MM.1S (cell line): ENCODE results near the gene ZNF44.

Experiments
- DNase-seq: peaks from one replicate; pipeline ENCODE4 v3.0.0-alpha.2; 2015
- H2AFZ ChIP-seq: fragments of 300-600 bp; sonication (generic); 2 replicates; pipeline ENCODE4 v1.6.0; 2016; ENCODE audit warnings: antibody characterized with exemption, low read length
- H3F3A ChIP-seq: fragments of 300-600 bp; sonication (generic); 2 replicates; pipeline ENCODE4 v1.6.1; 2016; ENCODE audit warnings: mild to moderate bottlenecking, antibody characterized with exemption, low read length, moderate library complexity, mixed read lengths; ENCODE audit not compliant: insufficient read depth
- H3K27ac ChIP-seq: fragments of 300-600 bp; sonication (generic); 2 replicates; pipeline ENCODE4 v1.5.1; 2016; ENCODE audit warnings: mild to moderate bottlenecking, low read length
- H3K27me3 ChIP-seq: fragments of 300-600 bp; sonication (generic); replicated peaks from 2 replicates; pipeline ENCODE4 v1.6.0; 2016; ENCODE audit warnings: low read length; ENCODE audit not compliant: insufficient read depth
- H3K36me3 ChIP-seq: fragments of 300-600 bp; sonication (generic); replicated peaks from 2 replicates; pipeline ENCODE4 v1.6.1; 2016; ENCODE audit warnings: mild to moderate bottlenecking, low read length, mixed read lengths; ENCODE audit not compliant: insufficient read depth
- H3K4me1 ChIP-seq: fragments of 300-600 bp; sonication (generic); 2 replicates; pipeline ENCODE4 v1.6.1; 2016; ENCODE audit warnings: low read length, mixed read lengths
- H3K4me2 ChIP-seq: fragments of 300-600 bp; sonication (generic); 2 replicates; pipeline ENCODE4 v1.6.0; 2016; ENCODE audit warnings: low read depth, low read length
- H3K4me3 ChIP-seq: fragments of 300-600 bp; sonication (generic); 2 replicates; pipeline ENCODE4 v1.5.1; 2016; ENCODE audit warnings: low read length, mixed read lengths
- H3K79me2 ChIP-seq: fragments of 300-600 bp; sonication (generic); 2 replicates; pipeline ENCODE4 v1.6.1; 2016; ENCODE audit warnings: mixed run types, low read length, mixed read lengths
- H3K9ac ChIP-seq: fragments of 300-600 bp; sonication (generic); 2 replicates; pipeline ENCODE4 v1.6.1; 2016; ENCODE audit warnings: low read length, mixed read lengths
- H3K9me2 ChIP-seq: fragments of 300-600 bp; sonication (generic); replicated peaks from 2 replicates; pipeline ENCODE4 v1.6.1; 2016; ENCODE audit warnings: mild to moderate bottlenecking, low read length, mixed read lengths; ENCODE audit not compliant: insufficient read depth
- H3K9me3 ChIP-seq: fragments of 300-600 bp; sonication (generic); replicated peaks from 2 replicates; pipeline ENCODE4 v1.6.1; 2016; ENCODE audit warnings: mild to moderate bottlenecking, low read length, mixed read lengths; ENCODE audit not compliant: insufficient read depth
- H4K20me1 ChIP-seq: fragments of 300-600 bp; sonication (generic); 2 replicates; pipeline ENCODE4 v1.6.1; 2016; ENCODE audit warnings: mild to moderate bottlenecking, low read length, moderate library complexity, mixed read lengths; ENCODE audit not compliant: insufficient read depth
- CTCF ChIP-seq: fragments of 300-600 bp; sonication (generic); IDR thresholded peaks from 2 replicates; pipeline ENCODE4 v1.5.1; 2016; ENCODE audit warnings: antibody characterized with exemption, low read length, mixed read lengths
- EZH2 ChIP-seq: fragments of 300-600 bp; sonication (generic); optimal IDR thresholded peaks from 2 replicates; pipeline ENCODE3; 2017; ENCODE audit warnings: low read depth, mild to moderate bottlenecking, antibody characterized with exemption, low read length, mixed read lengths
- EZH2phosphoT487 ChIP-seq: fragments of 300-600 bp; sonication (generic); IDR thresholded peaks from 2 replicates; pipeline ENCODE4 v1.6.1; 2018; ENCODE audit warnings: antibody characterized with exemption, low read length

Gene ZNF44

GRCh38 chr19:12284226-12284625 lies 10.5 kb downstream of the ZNF44 start:
- H3K79me2 ChIP-seq: peaks cover 33% of the 10 kb centered on the region
- H3K4me1 ChIP-seq: no peaks in the 10 kb centered on the region
- no peak overlapping the region for H3K4me2 ChIP-seq
- no peak overlapping the region for H3K9ac ChIP-seq
- no peaks in the 10 kb centered on the region for H3K9me2 ChIP-seq
- H3F3A ChIP-seq: no peaks in the 10 kb centered on the region
- no peak overlapping the region for H2AFZ ChIP-seq
- TF ChIP-seq EZH2phosphoT487 (no peak), CTCF (no peak), EZH2 (no peak)
- no peak overlapping the region for H3K4me3 ChIP-seq
- no peaks in the 10 kb centered on the region for H3K36me3 ChIP-seq
- no peaks in the 10 kb centered on the region for H3K27me3 ChIP-seq
- no peaks in the 10 kb centered on the region for H3K9me3 ChIP-seq
- H4K20me1 ChIP-seq: no peaks in the 10 kb centered on the region
- DNase-seq: no peak
- no peak overlapping the region for H3K27ac ChIP-seq

DNA sequence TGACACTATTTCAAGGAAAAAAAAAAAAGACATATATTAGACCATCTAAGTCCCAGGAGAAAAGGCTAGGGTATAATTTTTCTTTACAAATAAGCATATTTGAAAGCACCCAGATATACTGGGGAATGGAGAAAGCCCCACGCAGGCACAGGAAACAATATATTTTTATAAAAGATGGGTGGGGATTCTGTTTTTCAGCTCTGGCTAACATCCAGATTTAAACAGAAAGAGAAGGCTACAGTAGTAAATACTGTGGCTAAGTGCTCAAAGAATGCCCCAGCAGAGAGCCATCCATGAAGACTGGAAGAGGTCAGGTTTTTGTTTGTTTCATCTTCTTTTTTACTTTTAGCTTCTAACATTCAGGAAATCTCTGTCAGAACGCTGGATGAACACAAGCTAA lies 16.0 kb downstream of the ZNF44 start:
- Histone ChIP-seq H3K4me3 (no peak overlapping the region), H3F3A (no peaks in the 10 kb centered on the region), H3K9me3 (no peaks in the 10 kb centered on the region), H3K79me2 (peaks cover 25% of the 10 kb centered on the region), H2AFZ (no peak overlapping the region), H3K27ac (no peak overlapping the region), H3K36me3 (peaks cover 4% of the 10 kb centered on the region), H3K9me2 (no peaks in the 10 kb centered on the region), H3K4me2 (no peak overlapping the region), H3K9ac (no peak overlapping the region), H3K4me1 (no peaks in the 10 kb centered on the region), H4K20me1 (no peaks in the 10 kb centered on the region), H3K27me3 (no peaks in the 10 kb centered on the region)
- no peak for DNase-seq
- TF ChIP-seq CTCF (no peak), EZH2 (no peak), EZH2phosphoT487 (no peak)

DNA sequence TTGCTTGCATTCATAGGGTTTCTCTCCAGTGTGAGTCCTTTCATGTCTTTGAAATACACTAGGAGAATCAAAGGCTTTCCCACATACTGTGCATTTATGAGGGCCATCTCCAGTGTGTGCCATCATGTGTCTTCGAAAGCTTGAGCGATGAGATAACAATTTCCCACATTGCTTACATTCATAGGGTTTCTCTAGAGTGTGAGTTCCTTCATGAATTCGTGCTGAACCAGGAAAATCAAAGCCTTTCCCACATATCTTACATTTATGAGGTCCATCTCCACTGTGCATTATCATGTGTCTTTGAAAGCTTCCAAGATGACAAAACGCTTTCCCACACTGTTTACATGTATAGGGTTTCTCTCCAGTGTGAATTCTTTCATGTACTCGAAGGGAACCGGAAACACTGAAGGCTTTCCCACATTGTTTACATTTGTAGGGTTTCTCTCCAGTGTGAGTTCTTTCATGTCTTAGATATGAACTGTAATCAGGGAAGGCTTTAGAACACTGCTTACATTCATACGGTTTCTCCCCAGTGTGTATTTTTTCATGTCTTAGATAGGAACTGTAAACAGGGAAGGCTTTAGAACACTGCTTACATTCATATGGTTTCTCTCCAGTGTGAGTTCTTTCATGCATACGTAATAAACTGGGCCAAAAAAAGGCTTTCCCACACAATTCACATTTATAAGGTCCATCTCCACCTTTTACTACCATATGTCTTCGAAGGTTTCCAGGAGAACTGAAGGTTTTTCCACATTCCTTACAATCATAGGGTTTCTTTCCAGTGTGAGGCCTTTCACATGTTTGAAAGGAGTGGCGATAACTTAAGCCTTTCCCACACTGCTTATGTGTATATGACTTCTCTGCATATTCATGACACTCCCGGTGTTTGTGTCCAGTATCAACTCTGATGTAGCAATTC lies 21.4 kb downstream of the ZNF44 start:
- H3K4me3 ChIP-seq: no peak overlapping the region
- no peak overlapping the region for H3K9ac ChIP-seq
- H3K9me3 ChIP-seq: 0 out of 2 replicates have a peak, but pooled peaks cover 3% of the 10 kb centered on the region
- TF ChIP-seq EZH2 (no peak), EZH2phosphoT487 (no peak), CTCF (no peak)
- H3K79me2 ChIP-seq: 0 out of 2 replicates have a peak, but pooled peaks cover 13% of the 10 kb centered on the region
- H2AFZ ChIP-seq: no peak overlapping the region
- H3K4me2 ChIP-seq: no peak overlapping the region
- no peaks in the 10 kb centered on the region for H3F3A ChIP-seq
- no peak for DNase-seq
- no peaks in the 10 kb centered on the region for H3K27me3 ChIP-seq
- H3K27ac ChIP-seq: no peak overlapping the region
- H3K4me1 ChIP-seq: no peaks in the 10 kb centered on the region
- H3K9me2 ChIP-seq: no peaks in the 10 kb centered on the region
- H3K36me3 ChIP-seq: peaks cover 16% of the 10 kb centered on the region
- no peaks in the 10 kb centered on the region for H4K20me1 ChIP-seq
